Measurements from ENCODE around the gene ADCY7.

- TF ChIP-seq EP300 (IDR thresholded peaks at IDR 0.05) (no peak), CTCF (IDR thresholded peaks at IDR 0.05) (no peak), POLR2A (IDR thresholded peaks at IDR 0.05) (no peak)
Measured at GRCh38 chr16:50285406-50286003, 19.2 kb downstream of the ADCY7 start.

Data from ovary (tissue), 3 donors.